WTC11 (cell line): ENCODE data around the gene C3. TPM values are rescaled to one million over a fixed set of nuclear protein-coding genes. Genes with fewer than 3 reads are reported as not detected.

ENCODE experiments used
- ATAC-seq: fragments of 200-7000 bp; cut with Tn5 transposase; 2 replicates; pipeline ENCODE4 v1.10.0; 2021; ENCODE audit warnings: mild to moderate bottlenecking, moderate library complexity
- CTCF ChIA-PET: fragments of 300-600 bp; sonication (Branson Sonifier 250); formaldehyde crosslinking; loops from one replicate; lab custom pipeline; 2021; ENCODE audit warnings: antibody characterized with exemption; lab: Charles Lee
- POLR2A ChIA-PET: fragments of 350-600 bp; sonication (Branson Sonifier 250); formaldehyde crosslinking; loops from one replicate; lab custom pipeline; 2021; ENCODE audit warnings: antibody characterized with exemption; lab: Charles Lee
- DNase-seq: peaks from one replicate; pipeline ENCODE4 v3.0.0; 2021; ENCODE audit warnings: low spot score
- H3K27ac Mint-ChIP-seq: 2 replicates; pipeline ENCODE4 v1.8.0; 2021; ENCODE audit warnings: mixed read lengths
- H3K27me3 Mint-ChIP-seq: 2 replicates; pipeline ENCODE4 v1.8.0; 2021; ENCODE audit warnings: low read depth, mild to moderate bottlenecking, moderate library complexity, mixed read lengths
- H3K36me3 Mint-ChIP-seq: 2 replicates; pipeline ENCODE4 v1.8.0; 2021; ENCODE audit warnings: mixed read lengths
- H3K4me1 Mint-ChIP-seq: 2 replicates; pipeline ENCODE4 v1.8.0; 2022; ENCODE audit warnings: mixed read lengths
- H3K4me3 Mint-ChIP-seq: 2 replicates; pipeline ENCODE4 v1.8.0; 2021; ENCODE audit warnings: mild to moderate bottlenecking, moderate library complexity, mixed read lengths
- H3K9me3 Mint-ChIP-seq: 2 replicates; pipeline ENCODE4 v1.8.0; 2021; ENCODE audit warnings: mixed read lengths
- ATF2 ChIP-seq: sonication (generic); formaldehyde crosslinking; IDR thresholded peaks from 2 replicates; pipeline ENCODE4 v1.8.1; 2022; ENCODE audit warnings: low read depth, missing genetic modification reagents, borderline replicate concordance
- ATF3 ChIP-seq: sonication (generic); formaldehyde crosslinking; conservative IDR thresholded peaks from 2 replicates; pipeline ENCODE4 v1.8.1; 2022; ENCODE audit warnings: mild to moderate bottlenecking, missing genetic modification reagents
- CBFB ChIP-seq: sonication (generic); formaldehyde crosslinking; IDR thresholded peaks from 2 replicates; pipeline ENCODE4 v1.8.1; 2022; ENCODE audit warnings: mild to moderate bottlenecking, low read depth, missing genetic modification reagents
- E2F5 ChIP-seq: sonication (generic); formaldehyde crosslinking; IDR thresholded peaks from 2 replicates; pipeline ENCODE4 v1.8.1; 2022; ENCODE audit warnings: mild to moderate bottlenecking, moderate library complexity, missing genetic modification reagents
- ELF4 ChIP-seq: sonication (generic); formaldehyde crosslinking; IDR thresholded peaks from 2 replicates; pipeline ENCODE4 v1.8.1; 2022; ENCODE audit warnings: low read depth, mild to moderate bottlenecking, moderate library complexity, missing genetic modification reagents
- ERG ChIP-seq: fragments of 250-450 bp; sonication (Bioruptor Pico); IDR thresholded peaks from 2 replicates; pipeline ENCODE4 v1.8.0; 2021; ENCODE audit warnings: mild to moderate bottlenecking
- FOXK1 ChIP-seq: sonication (generic); formaldehyde crosslinking; IDR thresholded peaks from 2 replicates; pipeline ENCODE4 v1.8.0; 2022; ENCODE audit warnings: mild to moderate bottlenecking, moderate library complexity, missing genetic modification reagents
- FOXP1 ChIP-seq: sonication (generic); formaldehyde crosslinking; IDR thresholded peaks from 2 replicates; pipeline ENCODE4 v1.8.0; 2022; ENCODE audit warnings: missing genetic modification reagents, mild to moderate bottlenecking, moderate library complexity, borderline replicate concordance
- FOXP4 ChIP-seq: sonication (generic); formaldehyde crosslinking; IDR thresholded peaks from 2 replicates; pipeline ENCODE4 v1.8.0; 2022; ENCODE audit warnings: mild to moderate bottlenecking, missing genetic modification reagents
- HMGA2 ChIP-seq: fragments of 250-450 bp; sonication (Bioruptor Pico); IDR thresholded peaks from 2 replicates; pipeline ENCODE4 v1.4.0; 2021; ENCODE audit warnings: mild to moderate bottlenecking, moderate library complexity
- HMGXB4 ChIP-seq: sonication (generic); formaldehyde crosslinking; IDR thresholded peaks from 2 replicates; pipeline ENCODE4 v1.8.1; 2023; ENCODE audit warnings: mild to moderate bottlenecking, moderate library complexity, missing genetic modification reagents
- JAZF1 ChIP-seq: fragments of 250-450 bp; sonication (Bioruptor Pico); IDR thresholded peaks from 2 replicates; pipeline ENCODE4 v1.9.0; 2021; ENCODE audit warnings: moderate library complexity, mild to moderate bottlenecking, inconsistent platforms
- NFE2L1 ChIP-seq: sonication (generic); formaldehyde crosslinking; IDR thresholded peaks from 2 replicates; pipeline ENCODE4 v1.8.1; 2023; ENCODE audit warnings: missing genetic modification reagents
- PRDM15 ChIP-seq: sonication (generic); formaldehyde crosslinking; IDR thresholded peaks from 2 replicates; pipeline ENCODE4 v1.8.0; 2022; ENCODE audit warnings: missing genetic modification reagents
- SMAD4 ChIP-seq: sonication (generic); formaldehyde crosslinking; IDR thresholded peaks from 2 replicates; pipeline ENCODE4 v1.8.0; 2022; ENCODE audit warnings: mild to moderate bottlenecking, missing genetic modification reagents
- TCF7 ChIP-seq: sonication (generic); formaldehyde crosslinking; IDR thresholded peaks from 2 replicates; pipeline ENCODE4 v1.8.0; 2022; ENCODE audit warnings: mild to moderate bottlenecking, low read depth, missing genetic modification reagents, moderate library complexity
- USF1 ChIP-seq: sonication (generic); formaldehyde crosslinking; IDR thresholded peaks from 2 replicates; pipeline ENCODE4 v1.8.0; 2022; ENCODE audit warnings: mild to moderate bottlenecking, missing genetic modification reagents
- ZNF121 ChIP-seq: sonication (generic); formaldehyde crosslinking; IDR thresholded peaks from 2 replicates; pipeline ENCODE4 v1.8.0; 2023; ENCODE audit warnings: missing genetic modification reagents
- ZNF219 ChIP-seq: sonication (generic); formaldehyde crosslinking; IDR thresholded peaks from 2 replicates; pipeline ENCODE4 v1.8.0; 2023; ENCODE audit warnings: missing genetic modification reagents, mild to moderate bottlenecking, borderline replicate concordance
- total RNA-seq: library from RNA; stranded (reverse); gene quantifications from 3 replicates; pipeline ENCODE4 v1.2.3, GENCODE V29; 2021

C3 gene
- total RNA-seq, 1 experiment from 2014 or later = 7.0 TPM

GRCh38 chr19:6696239-6696820 is 24.1 kb downstream of the C3 start (continued):
- TF ChIP-seq PRDM15 (CRISPR knock-in tag) = no peak
- TF ChIP-seq ATF3 (CRISPR knock-in tag) = no peak
- no peak for TF ChIP-seq JAZF1 (CRISPR knock-in tag)
- TF ChIP-seq E2F5 = no peak
- TF ChIP-seq NFE2L1 (CRISPR knock-in tag) = no peak
- no peak for TF ChIP-seq FOXK1 (CRISPR knock-in tag)
- no peak for TF ChIP-seq ZNF121 (CRISPR knock-in tag)
- no peak for TF ChIP-seq ZNF219 (CRISPR knock-in tag)
- TF ChIP-seq ERG (CRISPR knock-in tag) = no peak
- TF ChIP-seq HMGA2 (CRISPR knock-in tag) = no peak
- no peak for TF ChIP-seq SMAD4

GRCh38 chr19:6694147-6694815 is 26.2 kb downstream of the C3 start:
- Mint-ChIP-seq H3K4me3 (no peak overlapping the region), H3K27me3 (peaks cover 3% of the 10 kb centered on the region), H3K9me3 (peaks cover 19% of the 10 kb centered on the region), H3K27ac (no peak overlapping the region), H3K4me1 (no peaks in the 10 kb centered on the region), H3K36me3 (peaks cover 12% of the 10 kb centered on the region)
- ATAC-seq = no peak
- CTCF ChIA-PET = no interaction called here
- DNase-seq = no peak
- POLR2A ChIA-PET = no interaction called here
- TF ChIP-seq CBFB (no peak), E2F5 (no peak), TCF7 (CRISPR knock-in tag) (no peak), ELF4 (CRISPR knock-in tag) (no peak), FOXP4 (CRISPR knock-in tag) (no peak), USF1 (CRISPR knock-in tag) (no peak), ATF2 (CRISPR knock-in tag) (no peak), FOXP1 (no peak), HMGXB4 (CRISPR knock-in tag) (no peak)
